Stimulated activated CD4-positive, alpha-beta T cell treated with anti-CD3 and anti-CD28 coated beads, Interleukin-1b, Interleukin-23, amount 100 ng/mL, for 1 hour (primary cell): ENCODE results near the gene SLC35D2.
"Not testable (repeated sequence)": the region's sequence is repeated elsewhere in the genome, so short reads cannot be mapped to it uniquely, and the experiment has no call there.

ENCODE experiments used
- DNase-seq, 2 donors: peaks; one replicate each; pipeline ENCODE4 v3.0.0-alpha.2; 2020; ENCODE audit warnings: low read depth in 2 of 2

SLC35D2 gene

GRCh38 chr9:96361668-96362067 lies 21.8 kb downstream of the SLC35D2 start:
- DNase-seq = no peak

DNA sequence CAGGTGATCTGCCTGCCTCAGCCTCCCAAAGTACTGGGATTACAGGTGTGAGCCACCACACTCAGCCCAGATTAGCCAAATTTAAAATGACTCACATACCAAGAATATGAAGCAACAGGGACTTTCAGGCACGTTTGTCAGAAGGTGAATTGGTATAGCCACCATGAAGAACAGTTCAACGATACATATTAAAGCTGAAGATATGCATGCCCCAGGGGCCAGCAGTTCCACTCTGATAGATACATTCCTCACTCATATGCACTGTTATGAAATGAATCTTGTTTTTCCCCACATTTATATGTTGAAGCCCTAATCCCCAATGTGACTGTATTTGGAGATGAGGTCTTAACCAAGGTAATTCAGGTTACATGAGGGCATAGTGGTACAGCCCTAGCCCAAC lies 22.5 kb downstream of the SLC35D2 start:
- no peak for DNase-seq

DNA sequence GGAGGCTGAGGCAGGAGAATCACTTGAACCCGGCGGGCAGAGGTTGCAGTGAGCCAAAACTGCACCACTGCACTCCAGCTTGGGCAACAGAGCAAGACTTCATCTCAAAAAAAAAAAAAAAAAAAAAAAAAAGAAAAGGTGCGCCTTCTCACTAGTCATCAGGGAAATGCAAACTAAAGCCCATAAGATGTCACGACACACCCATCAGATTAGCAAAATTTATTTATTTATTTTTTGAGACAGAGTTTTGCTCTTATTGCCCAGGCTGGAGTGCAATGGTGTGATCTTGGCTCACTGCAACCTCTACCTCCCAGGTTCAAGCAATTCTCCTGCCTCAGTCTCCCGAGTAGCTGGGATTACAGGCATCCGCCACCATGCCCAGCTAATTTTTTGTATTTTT lies 23.0 kb downstream of the SLC35D2 start:
- not testable (repeated sequence) for DNase-seq

GRCh38 chr9:96350866-96351265 lies 32.6 kb downstream of the SLC35D2 start:
- DNase-seq = no peak

GRCh38 chr9:96348261-96348660 lies 35.2 kb downstream of the SLC35D2 start:
- DNase-seq = no peak

GRCh38 chr9:96345551-96345950 lies 38.0 kb downstream of the SLC35D2 start:
- DNase-seq = no peak

- DNase-seq = no peak
Observed at GRCh38 chr9:96344458-96345180, 38.9 kb downstream of the SLC35D2 start.

DNA sequence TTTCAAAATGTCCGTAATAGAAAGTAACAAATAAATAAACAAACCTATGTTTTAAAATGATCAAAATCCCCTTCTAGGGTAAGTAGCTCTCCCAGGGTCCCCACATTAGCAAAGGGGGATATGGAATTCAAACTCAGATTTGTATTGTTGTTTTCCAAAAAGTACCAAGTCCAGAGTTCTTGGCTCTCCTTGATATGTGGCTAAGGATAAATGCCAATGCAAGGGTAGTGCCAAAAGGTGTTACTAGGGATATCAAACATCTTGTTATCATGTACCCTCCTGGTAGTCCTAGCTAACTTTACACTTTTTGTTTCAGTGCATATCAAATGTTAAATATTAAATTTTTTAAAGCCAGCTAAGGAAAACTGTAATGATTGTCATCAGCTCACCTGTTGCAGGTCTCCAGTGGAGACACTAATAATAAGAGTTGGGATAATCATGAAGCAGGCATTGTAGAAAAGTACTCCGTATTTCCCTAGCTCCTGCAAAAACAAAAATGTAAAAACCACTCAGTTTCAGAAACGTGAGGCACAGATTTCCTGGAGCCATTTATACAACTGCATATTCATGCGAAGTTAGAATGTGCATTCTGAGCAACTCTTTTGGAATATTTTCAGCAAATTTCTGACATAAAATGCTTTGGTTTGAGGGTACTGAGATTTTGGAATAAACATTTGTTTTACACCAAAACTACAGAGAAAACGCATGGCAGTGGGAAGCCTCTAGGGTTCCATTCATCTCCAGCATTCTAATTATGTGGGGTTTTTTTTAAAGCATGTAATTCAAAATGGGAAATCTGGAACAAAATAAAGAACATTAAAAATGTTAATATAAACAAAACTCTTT lies 39.8 kb downstream of the SLC35D2 start:
- DNase-seq = no peak

GRCh38 chr9:96342571-96343245 lies 40.8 kb downstream of the SLC35D2 start:
- no peak for DNase-seq

GRCh38 chr9:96340707-96341106 lies 42.8 kb downstream of the SLC35D2 start:
- no peak for DNase-seq

- no peak for DNase-seq
Observed at GRCh38 chr9:96338299-96338698, 45.2 kb downstream of the SLC35D2 start.

GRCh38 chr9:96333958-96334357 lies 49.6 kb downstream of the SLC35D2 start:
- DNase-seq = no peak

GRCh38 chr9:96331236-96331947 lies 52.1 kb downstream of the SLC35D2 start:
- DNase-seq = no peak

DNA sequence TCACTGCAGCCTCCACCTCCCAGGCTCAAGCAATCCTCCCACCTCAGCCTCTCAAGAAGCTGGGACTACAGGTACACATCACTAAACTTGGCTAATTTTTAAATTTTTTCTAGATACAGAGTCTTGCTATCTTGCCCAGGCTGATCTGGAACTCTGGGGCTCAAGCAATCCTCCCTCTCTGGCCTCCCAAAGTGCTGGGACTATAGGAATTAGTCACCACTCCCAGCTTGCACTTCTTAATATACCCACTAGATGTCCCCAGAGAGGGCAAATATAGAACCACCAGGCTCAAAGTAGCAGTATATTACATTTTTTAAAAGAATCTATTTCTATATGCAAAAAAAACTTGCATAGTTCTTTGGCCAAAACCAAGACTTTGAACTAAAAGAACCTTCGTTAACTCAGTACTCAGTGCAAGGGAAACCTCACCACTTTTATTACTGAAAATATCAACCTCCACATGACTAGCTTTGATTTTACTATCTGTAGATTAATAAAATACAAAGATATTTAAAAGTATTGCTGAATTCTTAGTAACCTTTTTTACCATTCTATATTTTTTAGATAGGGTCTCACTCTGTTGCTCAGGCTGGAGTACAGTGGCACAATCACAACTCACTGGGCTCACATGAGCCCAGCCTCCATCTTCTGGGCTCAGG lies 55.7 kb downstream of the SLC35D2 start:
- peak; percentile 2 to 8 for DNase-seq

DNA sequence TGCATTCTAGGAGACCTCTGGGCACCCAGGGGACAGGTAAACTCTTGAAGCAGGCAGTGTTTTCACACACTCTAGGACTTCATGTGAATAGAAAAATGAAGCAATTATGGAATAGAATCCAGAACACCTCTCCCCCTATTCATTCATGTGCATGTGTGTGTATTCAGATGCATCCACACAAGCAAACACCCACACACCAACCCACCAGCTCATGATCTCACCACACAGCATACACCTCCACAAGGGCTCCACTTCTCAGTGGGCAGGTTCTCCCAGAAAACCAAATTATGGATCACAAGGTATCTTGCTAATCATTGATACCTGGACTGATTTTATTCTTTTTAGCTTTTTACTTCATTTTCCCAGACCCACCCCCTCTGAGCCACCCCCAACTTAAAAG lies 60.3 kb downstream of the SLC35D2 start:
- no peak for DNase-seq

DNA sequence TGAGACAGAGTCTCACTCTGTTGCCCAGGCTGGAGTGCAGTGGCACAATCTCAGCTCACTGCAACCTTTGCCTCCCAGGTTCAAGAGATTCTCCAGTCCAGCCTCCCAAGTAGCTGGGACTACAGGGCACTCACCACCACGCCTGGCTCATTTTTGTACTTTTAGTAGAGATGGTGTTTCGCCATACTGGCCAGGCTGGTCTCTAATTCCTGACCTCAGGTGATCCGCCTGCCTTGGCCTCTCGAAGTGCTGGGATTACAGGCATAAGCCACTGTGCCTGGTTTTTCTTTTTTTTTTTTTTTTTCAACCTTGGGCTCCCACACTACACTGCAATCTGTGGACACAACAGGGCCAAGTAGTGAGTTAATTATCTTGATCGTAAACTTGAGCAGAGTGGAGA lies 60.8 kb downstream of the SLC35D2 start:
- not testable (repeated sequence) for DNase-seq

DNA sequence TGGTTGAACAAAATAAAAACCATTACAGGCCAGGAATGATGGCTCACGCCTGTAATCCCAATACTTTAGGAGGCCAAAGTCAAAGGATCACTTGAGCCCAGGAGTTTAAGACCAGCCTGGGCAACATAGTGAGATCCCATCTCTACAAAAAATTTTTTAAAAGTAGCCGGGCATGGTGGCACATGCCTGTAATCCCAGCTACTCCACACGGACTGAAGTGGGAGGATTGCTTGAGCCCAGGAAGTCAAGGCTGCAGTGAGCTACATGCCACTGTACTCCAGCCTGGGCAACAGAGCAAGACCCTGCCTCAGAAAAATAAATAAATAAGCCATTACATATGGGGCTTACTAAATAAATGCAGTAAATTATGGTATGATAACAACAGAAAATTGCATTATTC lies 61.3 kb downstream of the SLC35D2 start:
- not testable (repeated sequence) for DNase-seq

GRCh38 chr9:96321515-96321914 lies 62.0 kb downstream of the SLC35D2 start:
- DNase-seq = no peak

GRCh38 chr9:96320749-96321280 lies 62.7 kb downstream of the SLC35D2 start:
- DNase-seq = no peak

DNA sequence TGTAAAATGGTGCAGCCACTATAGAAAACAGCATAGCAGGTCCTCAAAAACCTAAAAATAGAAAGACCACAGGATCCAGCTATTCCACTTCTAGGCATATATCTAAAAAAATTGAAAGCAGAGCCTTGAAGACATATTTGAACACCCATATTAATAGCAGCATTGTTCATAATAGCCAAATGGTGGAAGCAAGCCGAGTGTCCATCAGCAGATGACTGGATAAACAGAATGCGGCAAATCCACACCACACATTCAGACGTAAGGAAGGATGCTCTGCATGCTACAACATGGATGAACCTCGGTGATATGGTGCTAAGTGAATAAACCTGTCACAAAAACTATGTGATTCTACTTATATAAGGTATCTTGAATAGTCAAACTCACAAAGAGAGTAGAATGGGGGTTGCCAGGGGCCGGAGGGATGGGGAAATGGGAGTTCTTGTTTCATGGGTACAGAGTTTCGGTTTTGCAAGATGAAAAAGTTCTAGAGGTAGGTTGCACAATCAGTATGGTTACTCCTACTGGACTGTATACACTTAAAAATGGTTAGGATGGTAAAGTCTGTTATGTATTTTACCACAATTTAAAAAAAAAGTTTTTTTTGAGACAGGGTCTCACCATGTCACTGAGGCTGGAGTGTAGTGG lies 64.5 kb downstream of the SLC35D2 start:
- no peak for DNase-seq
